ENCODE data around the gene CHST8.

DNA sequence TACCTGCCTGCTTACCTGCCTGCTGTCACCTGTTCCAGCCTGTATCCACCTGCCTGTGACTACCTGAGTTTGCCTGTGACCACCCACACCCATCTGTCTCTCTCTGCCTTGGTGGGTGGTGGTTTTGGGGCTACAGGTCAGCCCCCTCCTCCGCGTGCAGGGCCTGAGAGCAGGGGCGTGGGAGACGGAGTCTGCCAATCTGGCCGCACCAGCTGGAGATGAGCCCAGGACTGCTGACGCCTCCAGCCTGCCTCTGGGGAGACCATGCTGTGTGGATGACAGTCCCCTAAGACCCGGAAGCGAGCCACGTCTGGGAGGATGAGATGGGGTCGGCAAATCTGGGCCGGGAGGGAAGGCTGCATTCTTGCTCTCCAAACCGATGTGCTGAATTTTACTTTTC, 159.0 kb downstream of the CHST8 start:
- TF ChIP-seq EZH2 (IDR thresholded peaks at IDR 0.05; ENCODE audit: borderline replicate concordance, low read length), result no peak
- TF ChIP-seq, protein P1, sequence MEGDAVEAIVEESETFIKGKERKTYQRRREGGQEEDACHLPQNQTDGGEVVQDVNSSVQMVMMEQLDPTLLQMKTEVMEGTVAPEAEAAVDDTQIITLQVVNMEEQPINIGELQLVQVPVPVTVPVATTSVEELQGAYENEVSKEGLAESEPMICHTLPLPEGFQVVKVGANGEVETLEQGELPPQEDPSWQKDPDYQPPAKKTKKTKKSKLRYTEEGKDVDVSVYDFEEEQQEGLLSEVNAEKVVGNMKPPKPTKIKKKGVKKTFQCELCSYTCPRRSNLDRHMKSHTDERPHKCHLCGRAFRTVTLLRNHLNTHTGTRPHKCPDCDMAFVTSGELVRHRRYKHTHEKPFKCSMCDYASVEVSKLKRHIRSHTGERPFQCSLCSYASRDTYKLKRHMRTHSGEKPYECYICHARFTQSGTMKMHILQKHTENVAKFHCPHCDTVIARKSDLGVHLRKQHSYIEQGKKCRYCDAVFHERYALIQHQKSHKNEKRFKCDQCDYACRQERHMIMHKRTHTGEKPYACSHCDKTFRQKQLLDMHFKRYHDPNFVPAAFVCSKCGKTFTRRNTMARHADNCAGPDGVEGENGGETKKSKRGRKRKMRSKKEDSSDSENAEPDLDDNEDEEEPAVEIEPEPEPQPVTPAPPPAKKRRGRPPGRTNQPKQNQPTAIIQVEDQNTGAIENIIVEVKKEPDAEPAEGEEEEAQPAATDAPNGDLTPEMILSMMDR (conservative IDR thresholded peaks at IDR 0.05 in 1 of 2, IDR thresholded peaks at IDR 0.05 in 1 of 2; ENCODE audit: extremely low read depth in 1 of 2, insufficient read depth in 1 of 2, low read depth in 1 of 2, low read length in 2 of 2), result no peak

Data from mammary epithelial cell (primary cell).